Endometrial microvascular endothelial cells (primary cell): ENCODE data around the gene S100PBP. TPM values are rescaled to one million over a fixed set of nuclear protein-coding genes. Genes with fewer than 3 reads are reported as not detected.
"Not testable (repeated sequence)": the region's sequence is repeated elsewhere in the genome, so short reads cannot be mapped to it uniquely, and the experiment has no call there.

Source experiments
- in situ Hi-C: cut with HindIII; loops from 2 replicates; pipeline ENCODE4 v1.10.0; 2017; ENCODE audit warnings: low sequenced_read_pairs, low pct_unique_long_range_greater_than_20kb; ENCODE audit errors: inconsistent ontology term
- total RNA-seq: library from RNA; depleted of rRNA; stranded (reverse); fragments of >200 nt; gene quantifications from one replicate; pipeline ENCODE4 v1.2.3, GENCODE V29; 2015; ENCODE audit errors: inconsistent ontology term

Gene S100PBP
- total RNA-seq, 1 donor from 2014 or later: 28.4 TPM

- in situ Hi-C loops: not testable (repeated sequence)
These were observed 88.1 kb downstream of the S100PBP start for GRCh38 chr1:32905588-32905987.

DNA sequence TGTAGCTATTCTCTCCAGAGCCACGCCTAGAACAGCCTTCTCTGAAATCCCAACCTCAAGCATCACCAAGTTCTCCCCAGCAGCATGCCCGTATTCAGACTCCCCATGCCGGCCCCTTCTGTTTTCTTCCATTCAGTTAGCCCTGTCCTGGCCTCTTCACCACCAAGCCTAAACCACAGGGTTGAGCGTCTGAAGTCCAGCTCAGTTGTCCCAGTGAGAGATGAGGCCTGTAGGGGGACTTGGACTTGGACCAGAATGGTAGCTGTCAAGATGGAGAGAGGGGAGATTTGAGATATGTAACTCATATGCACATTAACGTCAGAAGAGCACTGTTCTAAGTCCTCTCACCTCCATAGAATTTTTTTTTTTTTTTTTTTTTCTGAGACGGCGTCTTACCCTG lies 89.2 kb downstream of the S100PBP start:
- in situ Hi-C loops: no loop called here

- in situ Hi-C loops: no loop called here
These were observed 90.0 kb downstream of the S100PBP start for GRCh38 chr1:32907435-32907834.

Other genes starting within 250 kb of the S100PBP start
- gene ZBTB8OS, start 167.1 kb upstream of the S100PBP start, total RNA-seq: 26.5 TPM
- gene RBBP4, start 166.4 kb upstream of the S100PBP start, total RNA-seq: 163 TPM
- 8.9 TPM for gene SYNC, start 114.9 kb upstream of the S100PBP start, total RNA-seq
- 132 TPM for gene YARS1, start 295 bp upstream of the S100PBP start, total RNA-seq
- gene FNDC5, start 53.3 kb downstream of the S100PBP start, total RNA-seq: not detected
- gene HPCA, start 68.8 kb downstream of the S100PBP start, total RNA-seq: not detected
- gene TMEM54, start 83.7 kb downstream of the S100PBP start, total RNA-seq: 8.0 TPM
- 42.2 TPM for gene RNF19B, start 147.2 kb downstream of the S100PBP start, total RNA-seq
- gene AK2, start 219.2 kb downstream of the S100PBP start, total RNA-seq: 160 TPM